OCI-LY1 (cell line): ENCODE results near the gene SAP30BP.

ENCODE experiments used
- CTCF ChIP-seq: fragments of 200-600 bp; sonication (generic), shearing (Covaris generic); IDR thresholded peaks from 2 replicates; pipeline ENCODE4 v1.5.1; 2017; ENCODE audit warnings: mild to moderate bottlenecking, antibody characterized with exemption, low read length, moderate library complexity, mixed read lengths
- EZH2 ChIP-seq: fragments of 200-600 bp; sonication (generic), shearing (Covaris generic); IDR thresholded peaks from 2 replicates; pipeline ENCODE4 v1.8.0; 2017; ENCODE audit warnings: borderline replicate concordance, mixed run types, mild to moderate bottlenecking, antibody characterized with exemption, low read length, moderate library complexity, mixed read lengths

- TF ChIP-seq CTCF = no peak
- no peak for TF ChIP-seq EZH2
Observed at GRCh38 chr17:75683583-75683982, 16.4 kb downstream of the SAP30BP start.
